Liver (tissue), 9 donors: ENCODE data around the gene LY86. TPM values are rescaled to one million over a fixed set of nuclear protein-coding genes. Genes with fewer than 3 reads are reported as not detected.

ENCODE experiments used
- DNase-seq: peaks from one replicate; pipeline ENCODE4 v3.0.0-alpha.2; 2017; ENCODE audit warnings: low spot score
- H3K27ac ChIP-seq, 2 donors: one replicate each; pipeline ENCODE4 v1.7.0; 2013; ENCODE audit warnings: inconsistent platforms in 2 of 2, low read length in 2 of 2, control low read depth in 1 of 2, low read depth in 1 of 2, mild to moderate bottlenecking in 1 of 2
- H3K27me3 ChIP-seq, 4 donors: one replicate each; pipeline versions ENCODE4 v1.6.1 to v1.7.0; 2013; ENCODE audit warnings: low read length in 3 of 4, inconsistent platforms in 1 of 4, mild to moderate bottlenecking in 1 of 4, moderate library complexity in 1 of 4; ENCODE audit not compliant: control insufficient read depth in 4 of 4, insufficient read depth in 4 of 4
- H3K36me3 ChIP-seq, 4 donors: one replicate each; pipeline versions ENCODE4 v1.6.1 to v1.7.0; 2013; ENCODE audit warnings: low read length in 3 of 4, mild to moderate bottlenecking in 3 of 4, low read depth in 1 of 4, moderate library complexity in 1 of 4; ENCODE audit not compliant: control insufficient read depth in 4 of 4, insufficient read depth in 3 of 4
- H3K4me1 ChIP-seq, 4 donors: one replicate each; pipeline versions ENCODE4 v1.6.1 to v1.7.0; 2013; ENCODE audit warnings: low read length in 3 of 4, mild to moderate bottlenecking in 3 of 4, moderate library complexity in 1 of 4; ENCODE audit not compliant: control insufficient read depth in 4 of 4, insufficient read depth in 4 of 4
- H3K4me3 ChIP-seq, 3 donors: one replicate each; pipeline versions ENCODE4 v1.6.1 to v1.7.0; 2013; ENCODE audit warnings: low read length in 3 of 3, control low read depth in 1 of 3, low read depth in 1 of 3, mild to moderate bottlenecking in 1 of 3
- H3K9ac ChIP-seq, 2 donors: one replicate each; pipeline ENCODE4 v1.7.0; 2013; ENCODE audit warnings: low read length in 2 of 2, mild to moderate bottlenecking in 2 of 2, moderate library complexity in 2 of 2, control low read depth in 1 of 2, low read depth in 1 of 2
- H3K9me3 ChIP-seq, 4 donors: one replicate each; pipeline versions ENCODE4 v1.6.1 to v1.7.0; 2013; ENCODE audit warnings: low read length in 3 of 4; ENCODE audit not compliant: control insufficient read depth in 4 of 4
- EGR1 ChIP-seq, 2 donors: IDR thresholded peaks; 2 replicates each; pipeline ENCODE4 v1.6.1; 2016 to 2018; ENCODE audit warnings: antibody characterized with exemption in 2 of 2, low read depth in 2 of 2
- FOXA2 ChIP-seq: IDR thresholded peaks from 2 replicates; pipeline ENCODE4 v1.6.1; 2016; ENCODE audit warnings: antibody characterized with exemption
- GABPA ChIP-seq, 2 donors: IDR thresholded peaks in 1 of 2; conservative IDR thresholded peaks in 1 of 2; 2 replicates each; pipeline ENCODE4 v1.6.1; 2016; ENCODE audit warnings: antibody characterized with exemption in 2 of 2, mild to moderate bottlenecking in 1 of 2, moderate library complexity in 1 of 2
- HNF4A ChIP-seq, 2 donors: conservative IDR thresholded peaks; 2 replicates each; pipeline ENCODE4 v1.6.1; 2016; ENCODE audit warnings: antibody characterized with exemption in 2 of 2, mild to moderate bottlenecking in 2 of 2
- HNF4G ChIP-seq: IDR thresholded peaks from 2 replicates; pipeline ENCODE4 v1.6.1; 2016; ENCODE audit warnings: antibody characterized with exemption
- JUND ChIP-seq, 2 donors: IDR thresholded peaks; 2 replicates each; pipeline ENCODE4 v1.6.1; 2016; ENCODE audit warnings: antibody characterized with exemption in 2 of 2
- NR2F2 ChIP-seq: IDR thresholded peaks from 2 replicates; pipeline ENCODE4 v1.6.1; 2016; ENCODE audit warnings: antibody characterized with exemption
- RAD21 ChIP-seq, 2 donors: IDR thresholded peaks; 2 replicates each; pipeline ENCODE4 v1.6.1; 2016; ENCODE audit warnings: antibody characterized with exemption in 2 of 2, mild to moderate bottlenecking in 2 of 2
- RXRA ChIP-seq, 2 donors: IDR thresholded peaks; 2 replicates each; pipeline ENCODE4 v1.6.1; 2017 to 2018; ENCODE audit warnings: antibody characterized with exemption in 2 of 2, mild to moderate bottlenecking in 1 of 2
- SP1 ChIP-seq: IDR thresholded peaks from 2 replicates; pipeline ENCODE4 v1.6.1; 2018; ENCODE audit warnings: antibody characterized with exemption, mild to moderate bottlenecking
- TAF1 ChIP-seq: conservative IDR thresholded peaks from 2 replicates; pipeline ENCODE4 v1.6.1; 2016; ENCODE audit warnings: antibody characterized with exemption, mild to moderate bottlenecking
- YY1 ChIP-seq: IDR thresholded peaks from 2 replicates; pipeline ENCODE4 v1.6.1; 2016; ENCODE audit warnings: antibody characterized with exemption, mild to moderate bottlenecking
- ZBTB33 ChIP-seq: IDR thresholded peaks from 2 replicates; pipeline ENCODE4 v1.6.1; 2016; ENCODE audit warnings: antibody characterized with exemption
- WGBS: extraction: QIAGEN DNeasy Blood & Tissue Kit; methylation state at CpG from one replicate; pipeline ENCODE4 v1.1.7; 2013; 5-methylcytosine and 5-hydroxymethylcytosine counted together
- polyA plus RNA-seq, 2 donors: library from polyadenylated mRNA; stranded (reverse) in 1 of 2; unstranded in 1 of 2; fragments of 200-250 nt in 1 of 2; fragments of >200 nt in 1 of 2; fragmentation: Nextera tagmentation in 1 of 2; extraction: Ambion mirVana in 1 of 2; gene quantifications; one replicate each; pipeline versions ENCODE4 v1.2.1 to v1.2.3, GENCODE V29; 2013 to 2015
- total RNA-seq, 2 donors: library from RNA; depleted of rRNA; stranded (reverse); fragments of >200 nt; gene quantifications; one replicate each; pipeline ENCODE4 v1.2.3, GENCODE V29; 2014
- TF ChIP-seq, protein P1 (sequence below): IDR thresholded peaks from 2 replicates; pipeline ENCODE4 v1.6.1; 2016; ENCODE audit warnings: antibody characterized with exemption, mild to moderate bottlenecking
- TF ChIP-seq, protein P2 (sequence below): IDR thresholded peaks from 2 replicates; pipeline ENCODE4 v1.6.1; 2016; ENCODE audit warnings: antibody characterized with exemption
- TF ChIP-seq, protein P3 (sequence below): fragments of 150-350 bp; IDR thresholded peaks from 2 replicates; pipeline ENCODE4 v1.5.1; 2017; ENCODE audit warnings: improper control_type of control experiment, low read depth, low read length; ENCODE audit not compliant: missing input control
- donor health status: healthy.
- donor health status: healthy.
- donor health status: healthy.
- donor health status: healthy.
- donor health status: healthy.

Gene LY86
- total and polyA plus RNA-seq, 4 donors: 1.4 to 7.8 (median 3.7) TPM

- TF ChIP-seq TAF1 (no peak), HNF4G (no peak), JUND (IDR thresholded peaks at IDR 0.05) (no peak), NR2F2 (no peak), ZBTB33 (no peak), SP1 (no peak)
- TF ChIP-seq, protein P1, sequence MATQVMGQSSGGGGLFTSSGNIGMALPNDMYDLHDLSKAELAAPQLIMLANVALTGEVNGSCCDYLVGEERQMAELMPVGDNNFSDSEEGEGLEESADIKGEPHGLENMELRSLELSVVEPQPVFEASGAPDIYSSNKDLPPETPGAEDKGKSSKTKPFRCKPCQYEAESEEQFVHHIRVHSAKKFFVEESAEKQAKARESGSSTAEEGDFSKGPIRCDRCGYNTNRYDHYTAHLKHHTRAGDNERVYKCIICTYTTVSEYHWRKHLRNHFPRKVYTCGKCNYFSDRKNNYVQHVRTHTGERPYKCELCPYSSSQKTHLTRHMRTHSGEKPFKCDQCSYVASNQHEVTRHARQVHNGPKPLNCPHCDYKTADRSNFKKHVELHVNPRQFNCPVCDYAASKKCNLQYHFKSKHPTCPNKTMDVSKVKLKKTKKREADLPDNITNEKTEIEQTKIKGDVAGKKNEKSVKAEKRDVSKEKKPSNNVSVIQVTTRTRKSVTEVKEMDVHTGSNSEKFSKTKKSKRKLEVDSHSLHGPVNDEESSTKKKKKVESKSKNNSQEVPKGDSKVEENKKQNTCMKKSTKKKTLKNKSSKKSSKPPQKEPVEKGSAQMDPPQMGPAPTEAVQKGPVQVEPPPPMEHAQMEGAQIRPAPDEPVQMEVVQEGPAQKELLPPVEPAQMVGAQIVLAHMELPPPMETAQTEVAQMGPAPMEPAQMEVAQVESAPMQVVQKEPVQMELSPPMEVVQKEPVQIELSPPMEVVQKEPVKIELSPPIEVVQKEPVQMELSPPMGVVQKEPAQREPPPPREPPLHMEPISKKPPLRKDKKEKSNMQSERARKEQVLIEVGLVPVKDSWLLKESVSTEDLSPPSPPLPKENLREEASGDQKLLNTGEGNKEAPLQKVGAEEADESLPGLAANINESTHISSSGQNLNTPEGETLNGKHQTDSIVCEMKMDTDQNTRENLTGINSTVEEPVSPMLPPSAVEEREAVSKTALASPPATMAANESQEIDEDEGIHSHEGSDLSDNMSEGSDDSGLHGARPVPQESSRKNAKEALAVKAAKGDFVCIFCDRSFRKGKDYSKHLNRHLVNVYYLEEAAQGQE: no peak
- Histone ChIP-seq H3K4me3 (no peak overlapping the region), H3K9me3 (no peaks in the 10 kb centered on the region), H3K27me3 (no peaks in the 10 kb centered on the region), H3K4me1 (no peaks in the 10 kb centered on the region), H3K36me3 (no peaks in the 10 kb centered on the region), H3K27ac (no peak overlapping the region), H3K9ac (no peak overlapping the region)
- no peak for DNase-seq
- WGBS: 91% methylated on average over 10 of the region's 10 CpGs
Observed at GRCh38 chr6:6586671-6587526, 1.6 kb upstream of the LY86 start.

DNA sequence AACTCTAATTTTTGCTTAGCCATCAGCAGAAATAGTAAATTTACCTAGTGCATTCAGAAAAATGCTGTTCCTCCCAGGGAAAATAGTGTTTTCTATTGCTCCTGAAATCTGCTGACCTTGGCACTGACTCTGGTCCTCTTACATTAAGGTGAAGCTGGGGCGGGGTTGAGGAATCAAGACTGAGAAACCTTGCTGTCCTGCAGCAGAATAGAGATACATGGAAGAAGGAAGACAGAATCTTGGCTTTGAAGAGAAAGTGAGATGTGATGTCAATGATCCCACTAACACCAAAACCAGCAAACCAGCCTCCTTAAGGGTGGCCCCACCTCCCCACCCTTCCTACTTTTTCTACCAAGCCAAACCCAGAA lies 840 bp upstream of the LY86 start:
- H3K4me1 ChIP-seq: peaks cover 0 to under 1% (median 0%) of the 10 kb centered on the region in 4 donors
- no peak overlapping the region for H3K4me3 ChIP-seq
- no peaks in the 10 kb centered on the region for H3K9me3 ChIP-seq
- H3K36me3 ChIP-seq: no peaks in the 10 kb centered on the region
- WGBS: 93% methylated on average over 1 of the region's 1 CpG
- no peak overlapping the region for H3K9ac ChIP-seq
- no peak for DNase-seq
- H3K27ac ChIP-seq: no peak overlapping the region
- TF ChIP-seq ZBTB33: no peak
- TF ChIP-seq YY1: no peak
- no peak for TF ChIP-seq FOXA2
- TF ChIP-seq, protein P2, sequence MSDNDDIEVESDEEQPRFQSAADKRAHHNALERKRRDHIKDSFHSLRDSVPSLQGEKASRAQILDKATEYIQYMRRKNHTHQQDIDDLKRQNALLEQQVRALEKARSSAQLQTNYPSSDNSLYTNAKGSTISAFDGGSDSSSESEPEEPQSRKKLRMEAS: no peak
- no peak for TF ChIP-seq TAF1
- TF ChIP-seq, protein P1: no peak
- no peak for TF ChIP-seq GABPA (IDR thresholded peaks at IDR 0.05 in 1 of 2, conservative IDR thresholded peaks at IDR 0.05 in 1 of 2)
- TF ChIP-seq, protein P3, sequence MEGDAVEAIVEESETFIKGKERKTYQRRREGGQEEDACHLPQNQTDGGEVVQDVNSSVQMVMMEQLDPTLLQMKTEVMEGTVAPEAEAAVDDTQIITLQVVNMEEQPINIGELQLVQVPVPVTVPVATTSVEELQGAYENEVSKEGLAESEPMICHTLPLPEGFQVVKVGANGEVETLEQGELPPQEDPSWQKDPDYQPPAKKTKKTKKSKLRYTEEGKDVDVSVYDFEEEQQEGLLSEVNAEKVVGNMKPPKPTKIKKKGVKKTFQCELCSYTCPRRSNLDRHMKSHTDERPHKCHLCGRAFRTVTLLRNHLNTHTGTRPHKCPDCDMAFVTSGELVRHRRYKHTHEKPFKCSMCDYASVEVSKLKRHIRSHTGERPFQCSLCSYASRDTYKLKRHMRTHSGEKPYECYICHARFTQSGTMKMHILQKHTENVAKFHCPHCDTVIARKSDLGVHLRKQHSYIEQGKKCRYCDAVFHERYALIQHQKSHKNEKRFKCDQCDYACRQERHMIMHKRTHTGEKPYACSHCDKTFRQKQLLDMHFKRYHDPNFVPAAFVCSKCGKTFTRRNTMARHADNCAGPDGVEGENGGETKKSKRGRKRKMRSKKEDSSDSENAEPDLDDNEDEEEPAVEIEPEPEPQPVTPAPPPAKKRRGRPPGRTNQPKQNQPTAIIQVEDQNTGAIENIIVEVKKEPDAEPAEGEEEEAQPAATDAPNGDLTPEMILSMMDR: no peak
- no peak for TF ChIP-seq RAD21 (IDR thresholded peaks at IDR 0.05)
- no peak for TF ChIP-seq RXRA (IDR thresholded peaks at IDR 0.05)
- no peak for TF ChIP-seq EGR1 (IDR thresholded peaks at IDR 0.05; ENCODE audit: low read depth in 2 of 2)
- no peak for TF ChIP-seq JUND (IDR thresholded peaks at IDR 0.05)
- no peak for TF ChIP-seq HNF4A (conservative IDR thresholded peaks at IDR 0.05)
- TF ChIP-seq SP1: no peak
- no peaks in the 10 kb centered on the region for H3K27me3 ChIP-seq
